Endothelial cell of umbilical vein (primary cell): Measurements from ENCODE around the gene ZNF816. TPM values are rescaled to one million over a fixed set of nuclear protein-coding genes. Genes with fewer than 3 reads are reported as not detected.

Source experiments
- BruUV-seq: library from RNA; stranded (reverse); fragments of 400-500 nt; replicated peaks from 2 replicates; lab custom pipeline; 2021; lab: Mats Ljungman, UMichigan
- CTCF ChIA-PET: fragments of 300-600, 350-600 bp; sonication (Branson Sonifier 250); formaldehyde crosslinking; loops from one replicate; lab custom pipeline; 2021; ENCODE audit warnings: antibody characterized with exemption, inconsistent platforms; lab: Charles Lee
- POLR2A ChIA-PET: fragments of 300-600, 350-600 bp; sonication (Branson Sonifier 250); formaldehyde crosslinking; loops from one replicate; lab custom pipeline; 2021; ENCODE audit warnings: antibody characterized with exemption, inconsistent platforms; lab: Charles Lee
- DNase-seq: peaks from one replicate; pipeline ENCODE4 v3.0.0-alpha.2; 2011; ENCODE audit warnings: low read depth, low spot score
- FAIRE-seq: peaks from 2 replicates; lab custom pipeline; 2011; peaks lifted over from hg19 to GRCh38; lab: Jason Lieb, UNC
- H2AFZ ChIP-seq: 2 replicates; pipeline ENCODE4 v1.6.0; 2012; ENCODE audit warnings: low read depth, low read length, control low read depth, inconsistent platforms
- H3K27ac ChIP-seq: 2 replicates; pipeline ENCODE4 v1.5.1; 2011; ENCODE audit warnings: low read depth, mild to moderate bottlenecking, control low read depth, low read length, moderate library complexity; ENCODE audit not compliant: insufficient read depth
- H3K27me3 ChIP-seq, 2 experiments: 2 replicates each; pipeline versions ENCODE4 v1.6.0 to v1.6.1; 2011; ENCODE audit warnings: low read length in 2 of 2, mixed read lengths in 1 of 2; ENCODE audit not compliant: control insufficient read depth in 2 of 2, insufficient read depth in 2 of 2
- H3K36me3 ChIP-seq, 2 experiments: 2 replicates in 1 of 2; 3 replicates in 1 of 2; pipeline ENCODE4 v1.5.1; 2011; ENCODE audit warnings: low read length in 2 of 2, mild to moderate bottlenecking in 1 of 2, moderate library complexity in 1 of 2; ENCODE audit not compliant: control insufficient read depth in 2 of 2, insufficient read depth in 2 of 2; ENCODE audit errors: extremely low read depth in 1 of 2
- H3K4me1 ChIP-seq: 3 replicates; pipeline ENCODE4 v1.5.1; 2011; ENCODE audit warnings: mild to moderate bottlenecking, low read length; ENCODE audit not compliant: control insufficient read depth, insufficient read depth; ENCODE audit errors: extremely low read depth
- H3K4me2 ChIP-seq: 2 replicates; pipeline ENCODE4 v1.6.1; 2011; ENCODE audit warnings: low read length, control low read depth, mixed read lengths; ENCODE audit not compliant: insufficient read depth
- H3K4me3 ChIP-seq, 3 experiments: fragments of 200-600 bp in 1 of 3; sonication (generic), shearing (Covaris generic) in 1 of 3; replicated peaks in 1 of 3; 2 replicates each; pipeline ENCODE4 v1.5.1; 2011 to 2016; ENCODE audit warnings: control low read depth in 3 of 3, low read length in 3 of 3, mild to moderate bottlenecking in 2 of 3, inconsistent platforms in 1 of 3, low read depth in 1 of 3, moderate library complexity in 1 of 3; ENCODE audit not compliant: insufficient read depth in 1 of 3
- H3K79me2 ChIP-seq: 2 replicates; pipeline ENCODE4 v1.6.0; 2012; ENCODE audit warnings: low read length, inconsistent platforms; ENCODE audit not compliant: control insufficient read depth, insufficient read depth
- H3K9ac ChIP-seq: replicated peaks from 2 replicates; pipeline ENCODE3; 2011; ENCODE audit warnings: low read length, control low read depth; ENCODE audit not compliant: insufficient read depth; ENCODE audit errors: extremely low read depth
- H3K9me1 ChIP-seq: replicated peaks from 3 replicates; pipeline ENCODE4 v1.6.0; 2011; ENCODE audit warnings: mild to moderate bottlenecking, low read length; ENCODE audit not compliant: control insufficient read depth, insufficient read depth; ENCODE audit errors: extremely low read depth
- H3K9me3 ChIP-seq: replicated peaks from 2 replicates; pipeline ENCODE4 v1.5.1; 2012; ENCODE audit warnings: low read length, inconsistent platforms; ENCODE audit not compliant: control insufficient read depth, insufficient read depth
- H4K20me1 ChIP-seq: replicated peaks from 2 replicates; pipeline ENCODE3; 2011; ENCODE audit warnings: mild to moderate bottlenecking, low read length; ENCODE audit not compliant: control insufficient read depth, insufficient read depth; ENCODE audit errors: extremely low read depth
- EZH2 ChIP-seq: IDR thresholded peaks from 2 replicates; pipeline ENCODE4 v1.6.1; 2012; ENCODE audit warnings: borderline replicate concordance, low read depth, mild to moderate bottlenecking, moderate library complexity, low read length, inconsistent platforms; ENCODE audit not compliant: severe bottlenecking
- FOS ChIP-seq: IDR thresholded peaks from 2 replicates; pipeline ENCODE4 v1.6.1; 2011; ENCODE audit warnings: mild to moderate bottlenecking, low read length, moderate library complexity, borderline replicate concordance; ENCODE audit not compliant: insufficient read depth
- GATA2 ChIP-seq: IDR thresholded peaks from 2 replicates; pipeline ENCODE4 v1.7.0; 2011; ENCODE audit warnings: low read depth, mild to moderate bottlenecking, moderate library complexity, mixed read lengths, low read length; ENCODE audit not compliant: insufficient read length, insufficient read depth
- JUN ChIP-seq: IDR thresholded peaks from 2 replicates; pipeline ENCODE4 v1.6.1; 2011; ENCODE audit warnings: borderline replicate concordance, low read depth; ENCODE audit not compliant: insufficient read length, insufficient read depth
- MYC ChIP-seq: IDR thresholded peaks from one replicate; pipeline ENCODE4 v1.6.1; 2011; ENCODE audit warnings: mild to moderate bottlenecking, low read depth, low read length
- POLR2A ChIP-seq: IDR thresholded peaks from 2 replicates; pipeline ENCODE4 v1.6.1; 2012; ENCODE audit warnings: low read depth, mild to moderate bottlenecking, control low read depth, low read length
- POLR2AphosphoS5 ChIP-seq: IDR thresholded peaks from 2 replicates; pipeline ENCODE4 v1.6.1; 2012; ENCODE audit warnings: low read depth, mild to moderate bottlenecking, control low read depth, low read length, moderate library complexity; ENCODE audit not compliant: insufficient read depth
- dilution Hi-C: fragments of 300-500 bp; cut with MboI; formaldehyde crosslinking; loops from one replicate; pipeline ENCODE4 v1.15.0; 2019; ENCODE audit warnings: low sequenced_read_pairs; ENCODE audit not compliant: extremely low pct_ligation_motif_present
- intact Hi-C: fragments of 100-400 bp; cut with micrococcal nuclease; formaldehyde crosslinking; loops from one replicate; pipeline ENCODE4 v1.10.0; 2022
- polyA plus RNA-seq, 4 experiments: library from polyadenylated mRNA; depleted of rRNA in 3 of 4; stranded (reverse) in 3 of 4; unstranded in 1 of 4; fragments of >200 nt; gene quantifications; 2 replicates each; pipeline versions ENCODE4 v1.2.1 to v1.2.3, GENCODE V29; 2011 to 2012; ENCODE audit warnings: missing spikeins in 1 of 4
- total RNA-seq: library from RNA; stranded (reverse); gene quantifications from 2 replicates; pipeline ENCODE4 v1.2.3, GENCODE V29; 2021
- TF ChIP-seq, protein P1 (sequence below): IDR thresholded peaks from 2 replicates; pipeline ENCODE4 v1.6.1; 2011; ENCODE audit not compliant: insufficient read depth, insufficient read length
- TF ChIP-seq, protein P2 (sequence below), 2 donors: IDR thresholded peaks; 1 replicate in 1 of 2; 2 replicates in 1 of 2; pipeline ENCODE4 v1.5.1; 2011; ENCODE audit warnings: low read length in 2 of 2, mild to moderate bottlenecking in 2 of 2, moderate library complexity in 2 of 2, control low read depth in 1 of 2, inconsistent platforms in 1 of 2, low read depth in 1 of 2; ENCODE audit not compliant: insufficient read depth in 1 of 2; ENCODE audit errors: extremely low read depth in 1 of 2

Gene ZNF816
- total and polyA plus RNA-seq, 2 donors (not counting 3 experiments of a cell fraction or from before 2014, with no cell fraction given), result 1.8 to 4.9 TPM

- TF ChIP-seq, protein P1, sequence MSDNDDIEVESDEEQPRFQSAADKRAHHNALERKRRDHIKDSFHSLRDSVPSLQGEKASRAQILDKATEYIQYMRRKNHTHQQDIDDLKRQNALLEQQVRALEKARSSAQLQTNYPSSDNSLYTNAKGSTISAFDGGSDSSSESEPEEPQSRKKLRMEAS, result no peak
- TF ChIP-seq FOS, result no peak
- no peak for TF ChIP-seq POLR2A
- TF ChIP-seq, protein P2, sequence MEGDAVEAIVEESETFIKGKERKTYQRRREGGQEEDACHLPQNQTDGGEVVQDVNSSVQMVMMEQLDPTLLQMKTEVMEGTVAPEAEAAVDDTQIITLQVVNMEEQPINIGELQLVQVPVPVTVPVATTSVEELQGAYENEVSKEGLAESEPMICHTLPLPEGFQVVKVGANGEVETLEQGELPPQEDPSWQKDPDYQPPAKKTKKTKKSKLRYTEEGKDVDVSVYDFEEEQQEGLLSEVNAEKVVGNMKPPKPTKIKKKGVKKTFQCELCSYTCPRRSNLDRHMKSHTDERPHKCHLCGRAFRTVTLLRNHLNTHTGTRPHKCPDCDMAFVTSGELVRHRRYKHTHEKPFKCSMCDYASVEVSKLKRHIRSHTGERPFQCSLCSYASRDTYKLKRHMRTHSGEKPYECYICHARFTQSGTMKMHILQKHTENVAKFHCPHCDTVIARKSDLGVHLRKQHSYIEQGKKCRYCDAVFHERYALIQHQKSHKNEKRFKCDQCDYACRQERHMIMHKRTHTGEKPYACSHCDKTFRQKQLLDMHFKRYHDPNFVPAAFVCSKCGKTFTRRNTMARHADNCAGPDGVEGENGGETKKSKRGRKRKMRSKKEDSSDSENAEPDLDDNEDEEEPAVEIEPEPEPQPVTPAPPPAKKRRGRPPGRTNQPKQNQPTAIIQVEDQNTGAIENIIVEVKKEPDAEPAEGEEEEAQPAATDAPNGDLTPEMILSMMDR (IDR thresholded peaks at IDR 0.05; ENCODE audit: extremely low read depth in 1 of 2, insufficient read depth in 1 of 2, low read depth in 1 of 2, low read length in 2 of 2), result no peak
- TF ChIP-seq JUN, result no peak
- no peak for TF ChIP-seq MYC
- TF ChIP-seq POLR2AphosphoS5, result no peak
- no peak for TF ChIP-seq GATA2
- no peak for TF ChIP-seq EZH2
- ChIA-PET CTCF (interaction anchor here (0.7 to 1.5 kb wide), 5 partner anchors 9 to 232 kb away, joined by 3 to 4 read pairs (median 4); no protein-coding TSS in a partner anchor), POLR2A (interaction anchor here (0.7 kb wide), 1 partner anchor 11 kb away, joined by 3 read pairs; no protein-coding TSS in a partner anchor)
- no peaks in the 10 kb centered on the region for H4K20me1 ChIP-seq
- no TSS peak for BruUV-seq
- no peak for FAIRE-seq
- peak overlapping the region; percentile 19 for H3K27ac ChIP-seq
- dilution Hi-C loops (no loop called here), intact Hi-C loops (loop anchor here (2.0 to 10.0 kb wide), 3 partner anchors 40 to 228 kb away; partner anchors contain the start of genes ZNF600, ZNF611 and ZNF888)
- H3K36me3 ChIP-seq, result no peaks in the 10 kb centered on the region
- peak overlapping the region; percentile 74 to 83 (median 77) for H3K4me3 ChIP-seq
- H3K9me1 ChIP-seq, result no peaks in the 10 kb centered on the region
- peak overlapping the region; percentile 86 for H3K4me2 ChIP-seq
- H3K4me1 ChIP-seq, result peaks cover 4% of the 10 kb centered on the region
- DNase-seq, result no peak
- peaks cover 5% of the 10 kb centered on the region for H3K9me3 ChIP-seq
- H3K79me2 ChIP-seq, result no peaks in the 10 kb centered on the region
- peak overlapping the region; percentile 63 for H3K9ac ChIP-seq
- H3K27me3 ChIP-seq, result no peaks in the 10 kb centered on the region
- H2AFZ ChIP-seq, result peak overlapping the region; percentile 97
Measured at GRCh38 chr19:52963247-52963618, 552 bp upstream of the ZNF816 start.
